ENCODE results near the gene PRKX. TPM values are rescaled to one million over a fixed set of nuclear protein-coding genes. Genes with fewer than 3 reads are reported as not detected.
"Not testable (repeated sequence)": the region's sequence is repeated elsewhere in the genome, so short reads cannot be mapped to it uniquely, and the experiment has no call there.

Gene PRKX
- total RNA-seq, 1 donor from 2014 or later = 57.6 TPM

DNA sequence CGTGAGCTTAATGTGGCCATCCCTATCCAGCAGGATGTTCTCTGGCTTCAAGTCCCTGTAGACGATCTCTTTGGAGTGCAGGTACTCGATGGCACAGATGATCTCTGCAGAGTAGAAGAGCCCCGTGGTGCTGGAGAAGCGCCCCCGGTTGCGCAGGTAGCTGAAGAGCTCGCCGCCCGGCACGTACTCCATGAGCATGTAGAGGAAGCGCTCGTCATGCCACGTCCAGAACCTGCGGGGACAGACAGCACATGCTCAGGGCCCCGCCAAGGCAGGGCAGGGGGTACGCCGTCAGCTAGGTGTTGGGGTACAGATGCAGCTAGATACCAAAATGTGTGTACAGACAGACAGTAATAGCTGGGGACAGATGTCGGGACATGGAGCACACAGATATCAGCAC lies 58.3 kb downstream of the PRKX start:
- DNase-seq (ENCODE audit: low read depth) = no peak

GRCh38 chrX:3653111-3653510 lies 60.3 kb downstream of the PRKX start:
- DNase-seq (ENCODE audit: low read depth) = no peak

DNA sequence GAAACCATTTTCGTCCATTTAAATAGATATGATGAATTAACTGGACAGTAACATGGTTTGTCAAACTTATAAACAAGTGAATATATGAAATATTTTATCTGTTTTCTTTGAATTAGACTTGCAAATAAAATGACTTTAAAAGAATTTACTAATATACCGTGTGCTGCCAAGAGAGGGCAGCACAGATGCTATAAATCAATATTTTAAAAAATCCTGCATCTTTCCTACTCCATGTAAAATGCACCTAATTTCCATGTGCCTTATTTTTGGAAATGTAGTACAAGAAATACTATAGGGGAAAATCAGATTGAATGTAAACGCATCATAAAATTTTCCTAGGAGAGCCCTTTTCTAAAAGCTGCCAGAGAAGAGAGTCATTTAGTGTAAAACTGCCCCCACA lies 62.2 kb downstream of the PRKX start:
- peak; percentile 30 for DNase-seq (ENCODE audit: low read depth)

DNA sequence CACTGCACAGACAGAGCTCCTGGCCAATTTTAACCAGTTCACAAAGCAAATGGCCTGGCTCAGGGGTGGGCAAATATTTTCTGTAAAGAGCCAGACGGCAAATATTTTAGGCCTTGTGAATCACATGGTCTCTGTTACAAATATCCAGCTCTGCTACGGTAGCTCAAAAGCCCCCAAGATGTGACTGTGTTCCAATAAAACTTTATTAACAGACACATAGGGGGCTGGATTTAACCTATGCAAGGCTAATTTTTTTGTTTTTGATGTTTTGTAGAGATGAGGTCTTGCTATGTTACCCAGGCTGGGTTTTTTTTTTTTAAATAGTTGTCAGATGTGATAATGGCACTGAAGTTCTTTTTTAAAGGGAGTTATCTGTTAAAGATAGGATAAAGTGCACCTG lies 65.4 kb downstream of the PRKX start:
- DNase-seq (ENCODE audit: low read depth) = no peak

- not testable (repeated sequence) for DNase-seq (ENCODE audit: low read depth)
Measured at GRCh38 chrX:3639858-3640631, 73.4 kb downstream of the PRKX start.

DNA sequence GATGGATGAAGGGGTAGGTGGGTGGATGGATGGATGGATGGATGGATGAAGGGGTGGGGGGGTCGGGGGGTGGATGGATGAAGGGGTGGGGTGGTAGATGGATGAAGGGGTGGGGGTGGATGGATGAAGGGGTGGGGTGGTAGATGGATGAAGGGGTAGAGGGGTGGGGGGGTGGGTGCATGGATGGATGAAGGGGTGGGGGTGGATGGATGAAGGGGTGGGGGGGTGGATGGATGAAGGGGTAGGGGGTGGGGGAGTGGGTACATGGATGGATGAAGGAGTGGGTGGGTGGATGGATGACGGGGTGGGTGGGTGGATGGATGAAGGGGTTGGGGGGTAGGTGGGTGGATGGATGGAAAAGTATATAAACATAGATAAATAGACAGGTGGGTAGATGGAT lies 74.2 kb downstream of the PRKX start:
- no peak for DNase-seq (ENCODE audit: low read depth)

DNA sequence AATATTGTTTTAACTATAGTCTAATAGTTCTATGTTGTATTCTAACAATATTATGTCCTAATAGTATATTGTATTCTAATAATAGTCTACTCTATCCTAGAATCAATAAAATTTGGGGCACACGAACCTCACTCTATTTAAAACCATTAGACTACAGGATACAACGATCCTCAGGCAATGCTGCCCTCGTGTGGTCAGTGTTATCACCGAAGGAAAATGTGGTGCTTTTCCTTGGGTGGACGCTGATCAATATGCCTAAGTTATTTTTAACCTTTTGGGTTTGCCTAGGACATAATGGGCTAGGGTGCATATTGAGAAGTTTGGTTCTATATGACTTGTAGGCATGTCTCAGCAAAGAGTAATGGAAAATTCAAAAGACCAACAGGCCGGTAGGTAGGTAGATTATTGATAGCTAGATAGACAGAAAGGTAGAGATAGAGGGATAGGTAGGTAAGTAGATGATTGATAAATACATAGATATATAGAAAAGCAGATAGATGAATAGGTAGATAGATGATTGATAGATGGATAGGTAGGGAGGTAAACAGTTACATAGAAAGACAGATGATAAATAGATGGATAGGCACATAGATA lies 75.1 kb downstream of the PRKX start:
- peak; percentile 54 for DNase-seq (ENCODE audit: low read depth)

- no peak for DNase-seq (ENCODE audit: low read depth)
Measured at GRCh38 chrX:3636803-3637202, 76.6 kb downstream of the PRKX start.

DNA sequence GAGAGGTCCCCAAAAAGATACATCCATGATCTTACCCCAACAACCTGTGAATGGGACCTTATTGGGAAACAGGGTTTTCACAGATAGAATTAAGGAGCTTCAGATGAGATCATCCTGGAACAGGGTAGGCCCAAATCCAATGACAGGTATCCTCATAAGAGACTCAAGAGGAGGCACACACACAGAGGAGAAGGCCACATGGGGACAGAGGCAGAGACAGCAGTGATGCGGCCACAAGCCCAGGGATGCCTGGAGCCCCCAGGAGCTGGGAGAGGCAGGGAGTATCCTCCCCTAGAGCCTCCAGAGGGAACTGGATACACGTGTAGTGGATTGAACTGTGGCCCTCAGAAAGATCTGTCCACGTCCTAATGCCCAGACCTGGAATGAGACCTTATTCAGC lies 82.3 kb downstream of the PRKX start:
- no peak for DNase-seq (ENCODE audit: low read depth)

DNA sequence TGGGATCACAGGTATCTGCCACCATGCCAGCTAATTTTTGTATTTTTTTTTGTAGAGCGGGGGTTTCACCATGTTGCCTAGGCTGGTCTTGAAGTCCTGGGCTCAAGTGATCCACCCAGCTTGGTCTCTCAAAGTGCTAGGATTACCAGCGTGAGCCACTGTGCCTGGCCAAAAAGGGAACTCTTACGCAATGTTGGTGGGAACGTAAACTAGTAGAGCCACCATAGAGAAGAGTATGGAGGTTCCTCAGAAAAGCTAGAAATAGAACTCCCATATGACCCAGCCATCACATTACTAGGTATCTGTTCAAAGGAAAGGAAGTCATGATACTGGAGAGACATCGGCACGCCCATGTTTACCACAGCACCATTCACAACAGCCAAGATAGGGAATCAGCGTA lies 85.9 kb downstream of the PRKX start:
- DNase-seq (ENCODE audit: low read depth) = no peak

DNA sequence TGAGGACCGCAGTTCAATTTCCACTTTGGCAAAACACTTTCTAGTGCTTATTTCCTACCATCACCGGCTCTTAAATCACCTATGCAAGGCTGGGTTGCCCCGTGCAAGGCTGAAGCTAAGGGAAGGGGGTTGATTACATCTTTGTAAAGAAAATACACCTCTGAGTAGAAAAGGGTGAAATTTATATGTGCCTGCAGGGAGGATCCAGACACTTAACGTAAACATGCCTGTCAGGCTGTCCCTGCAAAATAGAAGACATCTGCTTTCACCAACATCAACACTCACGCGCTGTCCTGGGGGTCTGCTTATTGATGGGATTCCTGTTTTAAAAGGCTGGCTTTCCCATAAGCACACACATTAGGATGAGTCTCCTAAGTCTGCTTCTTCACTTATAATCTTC lies 92.0 kb downstream of the PRKX start:
- no peak for DNase-seq (ENCODE audit: low read depth)

DNA sequence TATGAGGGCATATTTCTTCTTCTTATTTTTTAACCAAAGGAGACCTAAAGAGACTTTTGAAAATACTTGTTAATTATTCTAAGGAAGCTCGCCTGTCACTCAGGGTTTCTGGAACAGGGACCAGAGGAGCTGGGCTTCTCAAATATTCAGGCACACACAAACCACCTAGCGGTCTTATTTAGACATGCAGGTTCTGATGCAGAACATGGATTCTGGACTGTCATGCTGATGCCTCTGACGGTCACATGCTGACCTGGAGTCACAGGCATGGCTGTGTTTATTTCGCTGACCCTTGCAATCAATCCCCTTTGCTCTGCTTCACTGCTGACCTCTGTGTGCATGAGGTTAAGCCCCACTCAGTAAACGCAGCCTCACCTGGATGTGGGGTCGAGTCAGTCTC lies 101.7 kb downstream of the PRKX start:
- not testable (repeated sequence) for DNase-seq (ENCODE audit: low read depth)

GRCh38 chrX:3609810-3610209 lies 103.6 kb downstream of the PRKX start:
- peak; percentile 38 for DNase-seq (ENCODE audit: low read depth)

DNA sequence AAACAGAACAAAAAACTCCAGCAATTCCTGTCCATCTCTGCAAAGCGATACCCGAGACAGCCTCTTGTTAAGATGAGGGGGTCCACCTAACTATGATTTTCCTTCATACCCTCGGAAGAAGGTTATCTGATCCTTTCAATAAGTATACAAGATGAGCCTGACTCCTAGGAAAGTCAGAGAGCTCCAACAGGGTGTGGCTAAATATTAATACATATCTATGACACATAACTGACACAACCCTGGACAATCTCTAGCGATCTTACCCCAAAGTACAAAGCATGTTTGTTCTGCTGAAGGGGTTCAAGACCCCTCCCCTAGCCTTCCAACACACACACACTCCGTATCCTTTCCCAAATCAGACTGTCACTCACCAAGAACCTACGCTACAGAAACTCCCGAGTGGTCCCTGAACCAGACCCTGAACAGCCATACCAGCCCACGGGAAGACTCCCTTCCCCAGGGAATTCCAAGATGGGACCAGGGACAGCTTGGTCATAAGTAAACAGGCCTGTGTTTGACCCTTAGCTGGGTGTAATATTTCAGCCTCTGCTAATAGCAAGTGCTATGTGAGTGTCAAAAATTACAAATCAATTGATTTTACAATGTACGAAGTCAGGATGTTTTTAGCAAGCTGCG lies 110.3 kb downstream of the PRKX start:
- no peak for DNase-seq (ENCODE audit: low read depth)

- DNase-seq (ENCODE audit: low read depth) = peak; percentile 43
Measured at GRCh38 chrX:3599802-3600430, 113.5 kb downstream of the PRKX start.

GRCh38 chrX:3598709-3599108 lies 114.7 kb downstream of the PRKX start:
- no peak for DNase-seq (ENCODE audit: low read depth)

- DNase-seq (ENCODE audit: low read depth) = no peak
Measured at GRCh38 chrX:3598046-3598605, 115.3 kb downstream of the PRKX start.

- DNase-seq (ENCODE audit: low read depth) = no peak
Measured at GRCh38 chrX:3592184-3592583, 121.3 kb downstream of the PRKX start.

DNA sequence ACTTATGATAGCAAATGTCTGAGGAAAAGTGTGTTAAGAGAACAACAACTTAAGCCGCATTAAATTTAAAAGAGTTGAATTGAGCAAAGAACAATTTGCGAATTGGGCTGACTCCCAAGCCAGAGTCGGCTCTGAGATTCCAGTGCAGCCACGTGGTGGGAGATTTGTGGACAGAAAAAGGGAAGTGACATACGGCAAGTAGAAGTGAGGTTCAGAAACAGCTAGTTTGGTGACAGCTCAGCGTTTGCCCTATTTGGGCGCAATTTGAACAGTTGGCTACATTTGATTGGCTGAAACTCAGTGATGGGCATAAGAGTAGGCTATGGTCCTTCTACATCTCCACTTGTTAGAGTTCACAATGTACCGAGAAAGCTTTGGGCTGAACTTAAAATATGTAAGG lies 124.0 kb downstream of the PRKX start:
- no peak for DNase-seq (ENCODE audit: low read depth)

- DNase-seq (ENCODE audit: low read depth) = no peak
Measured at GRCh38 chrX:3585719-3586118, 127.7 kb downstream of the PRKX start.

GRCh38 chrX:3584415-3584996 lies 128.9 kb downstream of the PRKX start:
- DNase-seq (ENCODE audit: low read depth) = no peak

Measured in myocyte (in vitro differentiated cells).